ENCODE results near the gene COX17.

COX17 gene

DNA sequence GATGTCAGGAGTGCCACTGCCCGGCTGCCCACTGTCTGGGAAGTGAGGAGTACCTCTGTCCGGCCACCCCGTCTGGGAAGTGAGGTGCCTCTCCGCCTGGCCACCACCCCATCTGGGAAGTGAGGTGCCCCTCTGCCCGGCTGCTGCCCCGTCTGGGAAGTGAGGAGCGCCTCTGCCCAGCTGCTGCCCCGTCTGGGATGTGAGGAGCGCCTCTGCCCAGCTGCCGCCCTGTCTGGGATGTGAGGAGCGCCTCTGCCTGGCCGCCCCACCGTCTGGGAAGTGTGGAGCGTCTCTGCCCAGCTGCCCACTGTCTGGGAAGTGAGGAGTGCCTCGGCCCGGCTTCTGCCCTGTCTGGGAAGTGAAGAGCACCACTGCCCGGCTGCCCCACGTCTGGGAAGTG is 3.3 kb downstream of the COX17 start:
- DNase-seq (ENCODE audit: low read depth) = no peak

DNA sequence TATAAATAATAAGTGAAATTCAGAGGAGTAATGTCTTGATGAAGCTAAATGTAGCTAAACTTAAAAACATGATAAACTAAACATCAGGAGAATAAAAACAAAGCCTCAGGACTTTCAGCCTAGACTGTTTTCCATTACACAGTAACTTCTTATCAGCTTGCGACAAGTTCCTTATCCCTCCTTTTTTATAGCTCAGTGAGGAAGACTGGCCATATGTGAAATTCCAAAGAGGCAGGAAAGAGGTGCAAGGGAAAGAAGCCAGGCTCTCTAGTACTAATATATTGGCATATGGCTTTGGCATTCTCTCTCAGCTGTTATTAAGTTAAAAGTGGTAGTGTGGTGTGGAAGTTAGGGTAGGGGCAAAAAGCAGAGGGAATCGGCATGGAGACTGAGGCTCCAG is 4.4 kb downstream of the COX17 start:
- DNase-seq (ENCODE audit: low read depth) = no peak

DNA sequence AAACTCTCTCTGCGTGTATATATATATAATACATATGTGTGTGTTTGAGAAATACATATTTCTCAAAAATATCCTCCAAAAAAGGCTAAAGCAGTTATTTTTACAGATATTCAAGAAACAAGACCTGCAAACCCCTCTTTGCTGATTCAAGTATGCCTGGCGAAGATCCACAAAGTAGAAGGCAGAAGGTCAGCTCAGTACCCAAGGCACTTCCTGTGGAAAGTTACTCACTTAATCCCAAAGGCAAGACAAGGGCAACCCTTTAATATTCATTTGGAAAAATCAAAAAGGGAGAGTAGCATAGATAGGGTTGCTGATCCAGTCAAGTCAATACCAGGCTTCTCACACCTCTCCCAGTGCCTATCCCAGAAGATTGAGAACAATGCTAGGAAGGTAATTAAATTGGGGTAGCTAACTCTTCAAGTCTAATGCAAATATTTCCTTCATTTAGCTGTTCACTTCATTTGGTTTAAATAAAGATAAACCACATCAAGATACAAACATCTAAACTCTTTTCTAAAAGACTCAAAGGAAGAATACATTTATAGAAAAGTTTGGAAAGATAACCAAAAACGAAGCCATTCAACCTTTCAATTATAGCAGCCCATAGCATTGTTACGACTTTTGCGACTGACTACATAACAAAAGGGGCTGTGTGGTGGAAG is 7.2 kb downstream of the COX17 start:
- DNase-seq (ENCODE audit: low read depth) = no peak

DNA sequence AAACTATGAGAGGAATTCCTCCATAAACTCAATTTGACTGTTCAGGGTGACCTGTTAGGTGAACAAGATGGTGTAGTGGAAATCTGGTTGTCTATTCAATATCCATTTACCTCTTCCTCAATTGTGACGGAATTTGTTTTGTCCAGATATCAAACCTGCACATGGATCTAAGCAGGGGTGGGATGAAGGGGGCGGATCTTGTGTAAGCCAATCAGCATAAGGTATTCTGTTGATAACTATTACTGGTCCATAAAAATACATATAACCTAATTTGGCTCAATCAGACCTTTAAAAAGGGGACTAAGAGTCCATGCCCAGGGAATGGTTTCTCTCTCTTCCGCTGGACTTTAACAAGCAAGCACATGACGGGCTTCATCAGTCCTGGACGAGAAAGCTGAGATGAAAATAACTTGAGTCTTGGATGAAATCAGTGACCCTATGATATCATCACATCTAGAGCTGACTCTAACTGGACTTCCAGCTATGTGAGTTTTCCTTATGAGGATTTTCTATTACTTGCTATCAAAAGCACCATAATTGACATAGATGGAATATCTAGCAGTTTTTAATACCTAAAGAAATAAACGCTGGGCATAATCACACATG is 11.1 kb downstream of the COX17 start:
- no peak for DNase-seq (ENCODE audit: low read depth)

DNA sequence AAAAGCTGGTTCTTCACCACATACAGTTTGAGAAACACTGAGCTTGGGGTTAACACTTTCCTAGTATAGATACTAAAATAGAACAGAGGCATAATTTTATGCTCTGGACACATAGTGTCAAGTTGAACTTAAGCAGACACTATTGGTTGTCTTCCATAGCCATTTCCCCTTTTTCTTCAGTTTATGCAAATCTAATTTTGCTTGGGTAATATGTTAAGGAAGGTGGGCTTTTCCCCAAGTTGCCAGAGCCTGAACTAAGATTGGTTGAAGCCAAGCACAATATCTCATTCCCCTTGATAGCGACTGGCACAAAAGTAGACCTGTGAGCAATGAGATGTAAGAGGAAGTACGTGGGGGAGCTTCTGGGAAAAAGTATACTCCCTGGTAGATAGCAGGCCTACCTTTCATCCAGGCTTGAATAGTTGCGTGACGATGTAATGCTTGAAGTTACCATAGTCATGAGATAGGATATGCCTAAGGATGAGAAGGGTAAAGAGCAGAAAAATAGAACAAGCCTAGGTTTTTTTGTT is 12.3 kb downstream of the COX17 start:
- no peak for DNase-seq (ENCODE audit: low read depth)

DNA sequence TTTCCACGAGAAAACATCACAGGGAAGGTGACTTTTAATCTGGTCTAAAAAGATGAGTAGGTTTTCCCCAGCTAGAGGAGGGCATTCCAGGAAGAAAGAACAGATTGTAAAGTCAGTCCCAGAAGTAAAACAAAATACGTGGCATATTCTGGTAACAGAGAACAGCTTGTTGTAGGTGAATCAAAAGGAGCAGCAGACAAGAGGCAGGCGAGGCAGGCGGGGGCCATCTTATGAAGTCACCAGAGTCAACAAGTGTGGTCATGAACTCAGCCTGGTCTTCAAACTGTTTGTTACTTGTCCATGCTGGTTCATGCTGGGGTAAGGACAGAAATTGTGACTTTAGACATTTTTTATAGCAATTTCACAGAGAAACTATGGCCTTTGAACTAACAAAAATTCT is 12.8 kb downstream of the COX17 start:
- DNase-seq (ENCODE audit: low read depth) = no peak

DNA sequence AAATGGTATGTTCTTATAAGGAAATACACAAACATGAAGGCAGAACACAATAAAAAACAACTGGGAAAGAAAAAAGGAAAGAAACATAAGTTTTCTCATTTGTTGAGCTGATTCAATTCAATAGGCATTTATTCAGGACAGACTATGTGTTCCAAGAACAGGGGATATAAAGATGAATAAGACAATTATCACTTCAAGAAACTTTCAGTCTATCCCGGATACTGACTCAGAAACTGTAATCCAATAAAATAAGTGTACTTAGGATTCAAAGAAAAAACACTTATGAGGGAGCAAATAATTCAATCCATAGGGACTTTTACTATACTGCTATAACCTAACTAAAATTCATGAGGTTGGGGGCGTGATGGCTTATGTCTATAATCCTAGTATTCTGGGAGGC is 13.3 kb downstream of the COX17 start:
- no peak for DNase-seq (ENCODE audit: low read depth)

DNA sequence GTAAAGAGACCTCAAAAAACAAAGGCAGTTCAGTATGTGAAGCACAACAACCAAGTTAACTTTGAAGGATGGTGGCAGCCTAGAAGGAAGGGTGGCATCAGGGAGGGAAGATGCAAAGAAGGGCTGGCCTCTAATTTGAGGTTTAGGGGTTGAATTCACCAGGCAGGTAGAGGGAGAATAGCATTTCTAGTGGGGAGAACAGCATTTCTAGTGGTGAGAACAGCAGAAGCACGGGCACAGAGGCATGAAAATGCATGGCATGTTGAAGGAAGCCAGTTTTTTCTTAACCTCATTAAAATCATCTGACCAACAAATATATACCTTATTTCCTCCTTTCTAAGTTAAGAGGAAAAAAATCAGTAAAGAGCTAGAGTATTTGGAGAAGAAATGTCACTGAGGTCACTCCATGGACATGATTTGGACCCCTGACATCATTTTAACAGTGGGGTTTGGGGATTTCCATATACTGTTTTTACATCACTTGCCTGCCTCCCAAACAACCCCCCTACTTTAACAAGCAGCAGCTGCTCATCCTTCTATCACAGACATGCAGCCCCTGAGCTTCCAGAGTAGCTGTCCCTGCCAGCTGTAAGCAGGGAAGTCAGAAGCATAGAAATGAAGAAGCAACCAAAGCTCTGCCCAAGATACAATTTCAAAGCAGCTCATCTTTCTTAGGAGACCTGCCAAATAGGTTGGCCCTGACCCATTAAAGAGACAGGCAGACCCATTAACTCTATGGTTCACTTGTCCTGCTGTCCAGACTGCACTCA is 14.4 kb downstream of the COX17 start:
- no peak for DNase-seq (ENCODE audit: low read depth)

DNA sequence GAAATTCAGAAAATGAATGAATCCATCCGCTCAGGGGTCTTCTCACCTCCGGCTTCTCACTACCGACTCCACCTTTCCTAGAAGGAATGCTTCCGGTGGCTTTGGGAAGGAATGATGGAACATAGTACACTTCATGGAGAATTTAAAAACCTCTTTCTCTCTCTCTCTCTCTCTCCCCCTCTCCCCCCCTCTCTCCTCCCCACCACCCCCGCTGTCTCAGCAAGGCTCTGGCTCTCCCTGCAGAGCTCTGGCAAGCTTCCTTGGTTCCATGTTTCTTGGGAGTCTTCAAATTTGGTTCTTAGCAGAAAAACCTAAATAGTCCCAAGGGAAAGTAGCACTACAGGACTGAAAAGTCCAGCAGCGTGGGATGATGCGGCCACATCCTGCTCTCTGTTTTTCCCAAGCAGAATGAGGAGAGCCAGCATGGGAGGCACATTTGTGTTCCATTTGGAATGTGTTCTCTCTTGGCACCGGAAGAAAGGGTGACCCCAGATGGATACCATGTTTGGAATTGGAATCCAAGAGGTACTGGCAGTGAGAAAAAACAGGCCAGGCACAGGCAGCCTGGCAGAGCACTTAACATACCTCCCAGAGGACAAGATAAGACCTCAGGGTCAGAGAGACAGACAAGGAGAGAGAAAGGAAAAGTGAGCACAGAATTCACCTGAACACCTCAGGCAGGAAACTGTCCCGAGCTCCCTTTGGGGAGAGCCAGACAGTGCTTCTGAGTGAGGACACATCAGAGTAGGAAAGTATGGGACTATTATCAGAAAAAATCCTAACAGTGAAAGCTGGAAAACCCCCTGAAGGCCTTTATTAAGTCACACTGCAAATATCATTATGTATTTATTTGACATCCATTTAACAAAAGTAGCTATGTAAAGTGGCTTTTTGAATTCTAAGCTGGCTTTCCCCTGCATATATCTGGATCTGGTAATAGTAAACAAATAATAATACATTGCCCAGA is 16.4 kb downstream of the COX17 start, which contains the start of gene POPDC2:
TSS of gene POPDC2 (minus strand) at position 116 of the 967 bp plus-strand sequence. CDS start 166 bp downstream, outside the sequence.
- no peak for DNase-seq (ENCODE audit: low read depth)

DNA sequence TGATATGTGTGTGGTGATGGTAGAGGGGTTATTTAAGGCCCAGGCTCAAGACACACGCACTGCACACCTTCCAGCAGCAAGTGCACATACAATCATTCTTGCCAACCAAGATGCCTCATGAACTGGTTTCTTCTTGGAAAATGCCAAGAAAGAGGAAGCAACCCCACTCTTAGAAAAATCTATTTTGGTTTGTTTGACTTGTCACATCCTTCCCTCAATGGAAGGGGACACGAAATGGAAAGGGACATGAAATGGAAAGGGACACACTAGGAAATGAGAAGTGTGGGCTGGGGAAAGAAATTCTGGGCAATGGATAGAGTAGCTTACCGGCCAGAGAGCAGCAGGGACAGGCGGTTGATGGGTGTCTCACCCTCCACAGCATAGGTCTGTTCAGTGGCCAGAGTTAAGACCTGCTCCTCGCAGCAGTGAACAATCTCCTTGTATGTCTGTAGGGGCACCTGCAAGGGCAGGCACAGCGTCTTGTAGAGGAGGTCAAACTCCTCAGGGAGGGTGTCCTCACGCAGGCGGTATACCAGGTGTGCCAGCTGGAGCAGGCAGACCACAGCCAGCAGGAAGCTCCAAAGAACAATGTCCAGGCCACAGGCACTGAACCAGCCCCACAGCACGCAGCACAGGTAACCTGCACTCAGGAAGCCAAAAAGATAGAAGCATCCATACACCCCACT is 17.5 kb downstream of the COX17 start:
- no peak for DNase-seq (ENCODE audit: low read depth)

DNA sequence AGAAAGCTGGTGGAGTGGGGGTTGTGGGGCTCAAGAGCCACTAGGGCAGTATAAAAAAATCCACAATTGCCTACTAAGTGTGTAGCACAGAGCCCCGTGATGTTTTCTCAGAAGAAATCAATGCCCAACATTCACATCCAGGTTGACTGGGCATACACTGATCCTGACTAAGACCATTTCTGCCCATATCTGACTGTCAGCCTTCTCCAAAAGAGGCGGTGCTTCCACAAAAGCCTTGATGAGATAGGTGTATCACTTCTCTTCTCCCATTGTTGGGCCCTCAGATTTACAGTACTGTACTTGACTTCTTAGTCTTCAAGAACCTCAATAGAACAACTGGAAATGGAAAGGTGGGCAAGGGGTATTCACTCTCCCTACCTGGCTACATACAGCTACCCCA is 18.2 kb downstream of the COX17 start:
- DNase-seq (ENCODE audit: low read depth) = no peak

DNA sequence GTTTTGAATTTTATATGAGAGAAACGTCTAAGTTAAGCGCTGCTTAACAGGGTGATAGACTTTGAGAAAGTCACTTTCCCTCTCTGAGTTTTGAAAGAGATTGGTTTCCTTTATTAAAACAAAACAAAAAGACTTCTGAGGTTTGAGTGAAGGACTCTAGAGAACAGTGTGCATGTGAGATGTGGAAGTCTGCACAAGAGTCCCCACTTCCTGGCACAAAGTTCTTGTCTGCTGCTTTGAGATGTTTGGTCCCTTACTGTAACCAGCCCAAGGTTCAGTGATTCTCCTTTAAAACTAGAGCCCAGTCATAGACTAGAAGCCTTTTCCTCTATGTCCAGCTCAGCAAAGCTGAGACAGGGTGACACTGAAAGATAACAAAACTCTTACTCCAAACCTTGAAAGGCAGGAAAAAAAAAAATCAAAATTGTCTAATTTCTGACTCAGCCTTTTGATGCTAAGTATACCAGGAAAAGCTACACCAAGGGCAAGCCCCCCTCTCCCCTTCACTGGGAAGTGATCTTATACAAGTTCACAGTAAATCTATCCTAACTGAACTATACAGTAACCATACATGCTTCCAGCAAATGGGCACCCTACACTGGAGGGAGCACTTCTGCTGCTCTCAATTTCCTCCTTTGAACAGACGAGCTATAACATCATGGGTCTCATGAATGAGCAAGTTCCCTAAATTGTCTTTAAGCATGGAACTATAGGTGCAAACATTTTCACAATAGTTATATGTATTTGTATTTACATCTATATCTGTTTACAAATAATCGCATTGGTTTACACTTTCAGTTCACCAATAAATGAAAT is 19.1 kb downstream of the COX17 start:
- no peak for DNase-seq (ENCODE audit: low read depth)

DNA sequence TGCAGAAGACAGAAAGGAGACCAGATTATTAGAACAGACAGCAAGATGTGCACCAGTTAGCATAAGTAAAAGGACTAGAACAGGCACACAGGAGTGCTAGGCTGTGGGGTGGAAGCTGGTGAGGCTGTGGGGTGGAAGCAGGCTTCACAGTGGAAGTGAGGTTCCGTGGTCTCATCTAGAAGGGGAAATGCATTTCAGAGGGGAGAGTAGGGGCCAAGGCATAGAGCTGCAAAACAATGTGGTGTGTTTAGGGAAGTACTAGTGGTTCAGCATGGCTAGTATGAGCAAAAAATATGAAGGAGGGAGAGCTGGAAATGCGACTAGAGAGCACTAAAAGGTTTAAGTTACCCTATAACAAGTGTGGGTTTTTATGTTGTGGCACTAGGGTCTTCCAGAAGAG is 23.3 kb downstream of the COX17 start:
- no peak for DNase-seq (ENCODE audit: low read depth)

DNA sequence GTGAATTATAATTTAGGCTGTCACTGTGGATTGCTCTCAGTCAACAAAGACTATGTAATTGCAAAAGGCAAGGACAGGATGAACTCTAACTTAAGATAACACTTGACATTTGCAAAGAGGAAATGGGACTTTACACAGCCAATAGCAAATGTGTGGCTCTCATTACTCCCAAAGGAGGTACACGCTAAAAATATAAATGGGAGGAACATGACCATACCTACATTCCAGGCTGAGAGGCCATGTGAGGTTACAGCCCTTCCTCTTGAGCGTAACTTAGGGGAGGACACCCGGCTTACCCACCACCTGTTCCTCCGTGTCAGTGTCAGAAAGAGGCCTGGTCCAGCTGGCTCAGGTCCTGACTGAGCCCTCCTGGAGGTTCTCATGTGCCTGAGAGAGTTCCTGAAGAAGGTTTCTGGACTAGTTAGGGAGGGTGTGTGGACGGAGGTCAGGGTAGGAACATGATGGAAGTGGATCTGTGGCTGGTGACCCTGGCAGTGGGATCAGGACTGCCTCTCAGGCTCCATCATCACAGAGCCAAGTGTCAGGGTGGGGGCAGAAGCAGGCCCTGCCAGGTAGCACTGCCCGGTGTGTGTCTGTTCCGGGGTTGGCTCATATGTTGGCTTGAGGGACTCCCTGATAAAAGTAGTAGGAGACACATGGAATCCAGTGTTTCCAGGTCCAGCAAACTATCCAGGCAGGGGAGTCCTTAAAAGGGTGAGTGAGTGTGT is 24.7 kb downstream of the COX17 start:
- DNase-seq (ENCODE audit: low read depth) = no peak

DNA sequence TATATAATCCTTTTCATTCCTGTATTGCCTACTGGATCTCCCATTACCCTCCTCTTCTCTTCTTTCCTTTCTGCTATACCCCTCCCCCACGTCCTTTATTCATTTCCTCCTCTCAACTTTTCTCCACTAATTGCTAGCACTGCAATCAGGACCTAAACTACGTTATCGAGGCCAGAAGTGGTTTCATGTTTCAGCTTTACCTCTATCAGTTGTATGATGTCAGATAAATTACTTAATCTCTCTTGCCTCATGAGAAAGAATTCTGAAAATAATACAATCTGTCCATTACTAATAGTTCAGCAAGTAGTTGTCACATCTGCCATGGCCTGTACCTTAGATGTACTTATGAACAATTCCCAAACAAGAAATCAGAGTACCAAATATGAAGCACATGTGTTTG is 27.4 kb downstream of the COX17 start:
- no peak for DNase-seq (ENCODE audit: low read depth)

DNA sequence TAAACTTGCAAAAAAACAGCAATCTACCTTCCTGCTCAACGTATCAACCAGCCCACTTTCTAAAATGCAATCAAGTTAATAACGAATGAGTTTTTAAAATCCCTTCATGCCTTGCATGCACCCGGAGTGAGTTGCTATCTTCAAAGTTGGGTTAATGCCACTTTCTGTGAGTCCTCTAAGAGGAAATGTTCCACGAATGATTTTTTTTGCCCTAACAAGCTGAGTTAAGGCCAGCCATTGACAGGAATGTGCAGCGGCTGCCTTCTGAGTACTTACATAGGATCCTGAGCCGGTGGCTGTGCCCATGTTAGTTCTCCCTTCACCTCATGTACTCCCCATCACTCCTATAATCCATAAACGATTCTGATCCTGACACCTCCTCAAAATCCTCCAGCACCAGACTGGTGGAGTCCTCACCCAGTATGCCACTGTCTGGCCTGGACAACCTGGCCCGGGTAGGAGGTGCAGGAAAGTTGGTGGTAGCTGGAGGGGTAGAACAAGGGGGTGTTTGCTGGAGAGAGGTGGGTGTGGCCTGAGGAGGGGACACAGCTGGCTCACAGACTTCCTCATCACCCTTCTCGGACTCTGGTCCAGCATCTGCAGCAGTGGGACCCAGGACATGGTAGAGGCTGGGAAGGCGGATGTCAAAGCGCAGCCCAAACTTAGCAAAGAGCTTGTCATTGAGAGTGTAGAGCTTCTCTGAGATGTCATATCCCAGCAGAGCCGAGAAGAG is 29.2 kb downstream of the COX17 start:
- no peak for DNase-seq (ENCODE audit: low read depth)

DNA sequence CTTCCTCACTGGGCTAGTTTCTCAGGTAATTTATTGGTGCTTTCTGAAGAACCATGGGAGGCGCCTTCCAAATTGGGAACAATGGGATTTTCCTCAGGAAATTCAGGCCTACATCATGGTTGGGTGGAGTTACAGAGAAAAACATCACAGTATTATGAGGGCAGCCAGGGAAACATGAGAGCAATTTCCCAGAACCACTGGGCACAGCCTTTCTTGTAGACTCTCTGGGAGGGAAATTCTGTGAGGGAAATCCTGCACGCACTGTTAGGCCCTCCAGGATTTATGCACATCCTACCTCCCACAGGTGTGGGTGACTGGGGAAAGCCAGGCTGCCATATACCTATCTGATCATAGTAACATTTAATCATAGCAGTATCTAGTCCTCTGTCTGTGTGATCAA is 30.0 kb downstream of the COX17 start:
- DNase-seq (ENCODE audit: low read depth) = no peak

DNA sequence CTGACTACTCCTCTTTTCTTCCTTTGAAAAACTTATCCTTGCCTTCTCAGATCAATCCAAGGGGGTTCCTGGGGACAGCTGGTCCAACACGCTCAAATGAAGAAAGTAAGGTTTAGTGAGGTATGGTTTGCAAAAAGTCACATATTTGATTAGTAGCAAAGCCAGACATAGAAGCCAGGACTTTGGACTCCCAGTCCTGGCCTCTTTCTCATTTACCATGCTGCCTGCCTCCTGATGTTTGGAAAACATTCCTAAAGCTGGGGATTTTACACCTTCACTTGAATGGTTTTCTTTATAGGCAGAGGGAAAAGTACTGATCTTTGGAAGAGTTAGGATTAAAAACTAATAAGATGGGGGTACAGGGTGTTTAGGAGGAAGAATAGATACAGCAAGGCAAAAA is 31.4 kb downstream of the COX17 start:
- DNase-seq (ENCODE audit: low read depth) = no peak

DNA sequence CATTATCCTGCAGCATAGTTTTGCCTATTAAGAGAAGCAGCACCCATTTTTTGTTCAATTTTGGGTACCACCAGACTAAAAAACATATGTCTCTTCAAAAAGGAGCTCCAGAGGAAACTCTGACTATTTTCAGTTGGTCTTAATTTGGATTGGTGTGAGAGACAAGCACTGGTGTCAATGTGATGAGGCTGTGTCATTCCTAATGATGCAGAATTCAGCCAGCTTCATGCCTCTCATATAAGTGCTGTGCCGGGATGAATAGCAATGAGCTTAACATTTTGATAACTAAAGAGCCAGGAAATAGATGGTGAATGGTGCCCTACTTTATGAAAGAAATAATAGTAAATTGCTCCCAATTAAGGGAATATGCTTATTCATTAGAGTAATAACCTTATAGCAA is 32.7 kb downstream of the COX17 start:
- no peak for DNase-seq (ENCODE audit: low read depth)
